Glomerular endothelial cell (primary cell): ENCODE measurements around the gene PLVAP. TPM values are rescaled to one million over a fixed set of nuclear protein-coding genes. Genes with fewer than 3 reads are reported as not detected.

Experiments used
- DNase-seq: peaks from one replicate; pipeline ENCODE4 v3.0.0-alpha.2; 2011; ENCODE audit warnings: low read depth, low spot score; ENCODE audit errors: extremely low read depth
- total RNA-seq: library from RNA; depleted of rRNA; stranded (reverse); fragments of >200 nt; gene quantifications from 2 replicates; pipeline ENCODE4 v1.2.3, GENCODE V29; 2015

The PLVAP gene
- total RNA-seq, 1 donor from 2014 or later, result 22.9 TPM

- DNase-seq, result peak; percentile 97
These were observed 40.1 kb downstream of the PLVAP start, which contains the start of gene GTPBP3 for GRCh38 chr19:17336872-17337674. Gene GTPBP3, plus strand, starts transcription at chr19:17337553. Its CDS starts 59 bp downstream, at chr19:17337612.

- DNase-seq, result no peak
These were observed 41.6 kb downstream of the PLVAP start for GRCh38 chr19:17335575-17335974.

GRCh38 chr19:17334414-17335409 lies 42.4 kb downstream of the PLVAP start, which contains the start of gene ANO8:
Gene ANO8, minus strand, starts transcription at chr19:17334855. Its CDS starts 185 bp downstream, at chr19:17334670.
- DNase-seq, result peak; percentile 85

GRCh38 chr19:17333611-17334413 lies 43.3 kb downstream of the PLVAP start:
- DNase-seq, result no peak

- DNase-seq, result no peak
These were observed 44.2 kb downstream of the PLVAP start for GRCh38 chr19:17332677-17333581.

- no peak for DNase-seq
These were observed 44.8 kb downstream of the PLVAP start for GRCh38 chr19:17332360-17332676.

- no peak for DNase-seq
These were observed 46.0 kb downstream of the PLVAP start for GRCh38 chr19:17331045-17331558.

- DNase-seq, result no peak
These were observed 46.7 kb downstream of the PLVAP start for GRCh38 chr19:17330262-17331044.

GRCh38 chr19:17329366-17330261 lies 47.5 kb downstream of the PLVAP start:
- no peak for DNase-seq

GRCh38 chr19:17328517-17329365 lies 48.4 kb downstream of the PLVAP start:
- DNase-seq, result no peak

- DNase-seq, result no peak
These were observed 49.3 kb downstream of the PLVAP start for GRCh38 chr19:17327654-17328516.

- DNase-seq, result no peak
These were observed 50.0 kb downstream of the PLVAP start for GRCh38 chr19:17327068-17327653.

- no peak for DNase-seq
These were observed 50.6 kb downstream of the PLVAP start for GRCh38 chr19:17326595-17326966.

- no peak for DNase-seq
These were observed 51.1 kb downstream of the PLVAP start for GRCh38 chr19:17325881-17326594.

- DNase-seq, result no peak
These were observed 52.0 kb downstream of the PLVAP start for GRCh38 chr19:17325133-17325532.
